C4-2B (cell line): ENCODE measurements around the gene POU6F2.

Source experiments
- ZFX ChIP-seq: fragments of 450-650 bp; IDR thresholded peaks from 2 replicates; pipeline ENCODE4 v1.6.1; 2017
- TF ChIP-seq, protein P1 (sequence below): fragments of 450-650 bp; conservative IDR thresholded peaks from 2 replicates; pipeline ENCODE4 v1.5.1; 2017; ENCODE audit warnings: mild to moderate bottlenecking

DNA sequence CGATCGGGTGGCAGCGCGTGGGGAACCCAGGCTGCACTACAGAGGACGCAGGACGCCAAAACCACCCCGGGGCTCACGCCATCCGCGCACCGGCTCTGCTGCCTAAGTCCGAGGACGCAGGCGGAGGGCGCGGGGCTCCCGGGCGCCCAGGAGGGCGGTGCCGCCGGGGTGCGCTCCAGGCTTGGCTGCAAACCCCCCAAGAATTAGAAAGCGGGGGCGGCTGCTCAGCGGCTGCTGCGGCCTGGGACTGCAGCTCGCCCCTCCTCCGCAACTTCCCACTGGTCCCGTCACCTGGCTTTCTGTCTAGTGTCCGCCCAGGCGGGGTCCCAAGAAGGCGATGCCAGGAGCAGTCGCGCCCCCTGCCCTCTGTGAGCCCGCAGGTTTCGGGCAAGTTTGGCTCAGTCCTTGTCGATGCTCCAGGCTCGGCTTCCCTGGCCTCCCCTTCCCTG, 1.7 kb upstream of the POU6F2 start:
- TF ChIP-seq, protein P1, sequence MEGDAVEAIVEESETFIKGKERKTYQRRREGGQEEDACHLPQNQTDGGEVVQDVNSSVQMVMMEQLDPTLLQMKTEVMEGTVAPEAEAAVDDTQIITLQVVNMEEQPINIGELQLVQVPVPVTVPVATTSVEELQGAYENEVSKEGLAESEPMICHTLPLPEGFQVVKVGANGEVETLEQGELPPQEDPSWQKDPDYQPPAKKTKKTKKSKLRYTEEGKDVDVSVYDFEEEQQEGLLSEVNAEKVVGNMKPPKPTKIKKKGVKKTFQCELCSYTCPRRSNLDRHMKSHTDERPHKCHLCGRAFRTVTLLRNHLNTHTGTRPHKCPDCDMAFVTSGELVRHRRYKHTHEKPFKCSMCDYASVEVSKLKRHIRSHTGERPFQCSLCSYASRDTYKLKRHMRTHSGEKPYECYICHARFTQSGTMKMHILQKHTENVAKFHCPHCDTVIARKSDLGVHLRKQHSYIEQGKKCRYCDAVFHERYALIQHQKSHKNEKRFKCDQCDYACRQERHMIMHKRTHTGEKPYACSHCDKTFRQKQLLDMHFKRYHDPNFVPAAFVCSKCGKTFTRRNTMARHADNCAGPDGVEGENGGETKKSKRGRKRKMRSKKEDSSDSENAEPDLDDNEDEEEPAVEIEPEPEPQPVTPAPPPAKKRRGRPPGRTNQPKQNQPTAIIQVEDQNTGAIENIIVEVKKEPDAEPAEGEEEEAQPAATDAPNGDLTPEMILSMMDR, result no peak
- TF ChIP-seq ZFX, result no peak
